ENCODE data around the gene ULK4. TPM values are rescaled to one million over a fixed set of nuclear protein-coding genes. Genes with fewer than 3 reads are reported as not detected.

ULK4 gene
- total and polyA plus RNA-seq, 9 of the 15 experiments (the other 6 are each of a cell fraction or from before 2014, with no cell fraction given) = 3.0 to 5.9 (median 3.5) TPM

DNA sequence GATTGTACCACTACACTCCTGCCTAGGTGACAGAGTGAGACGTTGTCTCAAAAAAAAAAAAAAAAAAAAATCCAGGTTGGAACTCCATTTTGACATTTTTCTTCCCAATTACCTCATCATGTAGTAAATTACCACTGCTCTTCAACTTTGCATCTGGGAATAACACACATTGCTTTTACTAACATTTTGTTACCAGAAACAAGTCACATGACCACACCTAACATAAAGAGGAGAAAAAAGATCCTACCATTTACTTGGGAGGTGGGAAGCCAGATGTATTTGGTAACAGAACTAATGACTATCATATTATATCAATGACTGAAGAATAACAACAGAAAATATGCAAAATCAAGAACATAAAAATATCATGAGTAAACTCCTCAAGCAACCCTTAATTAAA, 49.6 kb downstream of the ULK4 start:
- no TSS peak for BruUV-seq (replicated peaks)
- in situ Hi-C loops (cut with MboI) = loop anchor here (25.0 kb wide), 1 partner anchor 175 kb away; the partner anchor contains the start of gene TRAK1
- no peak for TF ChIP-seq TCF7 (IDR thresholded peaks at IDR 0.05; ENCODE audit: borderline replicate concordance)
- TF ChIP-seq PML (IDR thresholded peaks at IDR 0.05; ENCODE audit: low read length) = no peak
- TF ChIP-seq, protein P1, sequence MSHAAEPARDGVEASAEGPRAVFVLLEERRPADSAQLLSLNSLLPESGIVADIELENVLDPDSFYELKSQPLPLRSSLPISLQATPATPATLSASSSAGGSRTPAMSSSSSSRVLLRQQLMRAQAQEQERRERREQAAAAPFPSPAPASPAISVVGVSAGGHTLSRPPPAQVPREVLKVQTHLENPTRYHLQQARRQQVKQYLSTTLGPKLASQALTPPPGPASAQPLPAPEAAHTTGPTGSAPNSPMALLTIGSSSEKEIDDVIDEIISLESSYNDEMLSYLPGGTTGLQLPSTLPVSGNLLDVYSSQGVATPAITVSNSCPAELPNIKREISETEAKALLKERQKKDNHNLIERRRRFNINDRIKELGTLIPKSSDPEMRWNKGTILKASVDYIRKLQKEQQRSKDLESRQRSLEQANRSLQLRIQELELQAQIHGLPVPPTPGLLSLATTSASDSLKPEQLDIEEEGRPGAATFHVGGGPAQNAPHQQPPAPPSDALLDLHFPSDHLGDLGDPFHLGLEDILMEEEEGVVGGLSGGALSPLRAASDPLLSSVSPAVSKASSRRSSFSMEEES (CRISPR knock-in tag; IDR thresholded peaks at IDR 0.05) = peak; percentile 92
- 0 out of 2 replicates have a peak, but pooled peaks have one; percentile 23 for TF ChIP-seq TOE1 (IDR thresholded peaks at IDR 0.05; ENCODE audit: borderline replicate concordance)
- TF ChIP-seq TOE1 (CRISPR knock-in tag; IDR thresholded peaks at IDR 0.05; ENCODE audit: borderline replicate concordance, low read depth) = no peak
- no peak for TF ChIP-seq DDX20 (tag; IDR thresholded peaks at IDR 0.05; ENCODE audit: low read depth)
- TF ChIP-seq, protein P2, sequence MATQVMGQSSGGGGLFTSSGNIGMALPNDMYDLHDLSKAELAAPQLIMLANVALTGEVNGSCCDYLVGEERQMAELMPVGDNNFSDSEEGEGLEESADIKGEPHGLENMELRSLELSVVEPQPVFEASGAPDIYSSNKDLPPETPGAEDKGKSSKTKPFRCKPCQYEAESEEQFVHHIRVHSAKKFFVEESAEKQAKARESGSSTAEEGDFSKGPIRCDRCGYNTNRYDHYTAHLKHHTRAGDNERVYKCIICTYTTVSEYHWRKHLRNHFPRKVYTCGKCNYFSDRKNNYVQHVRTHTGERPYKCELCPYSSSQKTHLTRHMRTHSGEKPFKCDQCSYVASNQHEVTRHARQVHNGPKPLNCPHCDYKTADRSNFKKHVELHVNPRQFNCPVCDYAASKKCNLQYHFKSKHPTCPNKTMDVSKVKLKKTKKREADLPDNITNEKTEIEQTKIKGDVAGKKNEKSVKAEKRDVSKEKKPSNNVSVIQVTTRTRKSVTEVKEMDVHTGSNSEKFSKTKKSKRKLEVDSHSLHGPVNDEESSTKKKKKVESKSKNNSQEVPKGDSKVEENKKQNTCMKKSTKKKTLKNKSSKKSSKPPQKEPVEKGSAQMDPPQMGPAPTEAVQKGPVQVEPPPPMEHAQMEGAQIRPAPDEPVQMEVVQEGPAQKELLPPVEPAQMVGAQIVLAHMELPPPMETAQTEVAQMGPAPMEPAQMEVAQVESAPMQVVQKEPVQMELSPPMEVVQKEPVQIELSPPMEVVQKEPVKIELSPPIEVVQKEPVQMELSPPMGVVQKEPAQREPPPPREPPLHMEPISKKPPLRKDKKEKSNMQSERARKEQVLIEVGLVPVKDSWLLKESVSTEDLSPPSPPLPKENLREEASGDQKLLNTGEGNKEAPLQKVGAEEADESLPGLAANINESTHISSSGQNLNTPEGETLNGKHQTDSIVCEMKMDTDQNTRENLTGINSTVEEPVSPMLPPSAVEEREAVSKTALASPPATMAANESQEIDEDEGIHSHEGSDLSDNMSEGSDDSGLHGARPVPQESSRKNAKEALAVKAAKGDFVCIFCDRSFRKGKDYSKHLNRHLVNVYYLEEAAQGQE (IDR thresholded peaks at IDR 0.05; ENCODE audit: borderline replicate concordance) = no peak
- TF ChIP-seq, protein P2 (CRISPR knock-in tag; IDR thresholded peaks at IDR 0.05; ENCODE audit: low read depth) = no peak
- Histone ChIP-seq H3K79me2 (ENCODE audit: control insufficient read depth, insufficient read depth, low read length) (no peaks in the 10 kb centered on the region), H3K36me3 (ENCODE audit: control insufficient read depth, insufficient read depth, low read length) (no peaks in the 10 kb centered on the region), H3K4me1 (replicated peaks in 1 of 2; ENCODE audit: control insufficient read depth in 2 of 2, insufficient read depth in 2 of 2, low read length in 2 of 2) (no peaks in the 10 kb centered on the region), H3K9ac (ENCODE audit: insufficient read depth in 1 of 2, low read depth in 2 of 2, low read length in 2 of 2) (no peak overlapping the region), H3K9me1 (ENCODE audit: control insufficient read depth, insufficient read depth, low read length) (no peaks in the 10 kb centered on the region), H3K4me3 (no peak overlapping the region), H3K27me3 (ENCODE audit: control insufficient read depth in 2 of 2, insufficient read depth in 2 of 2, low read length in 2 of 2) (peaks cover 0 to 4% of the 10 kb centered on the region in 2 experiments; a peak in 1 of 5 replicates), H4K20me1 (replicated peaks; ENCODE audit: control insufficient read depth, insufficient read depth, low read length) (no peaks in the 10 kb centered on the region), H2AFZ (ENCODE audit: low read depth, low read length) (no peak overlapping the region), H3K4me2 (ENCODE audit: insufficient read depth, low read length) (no peak overlapping the region), H3K27ac (ENCODE audit: extremely low read depth, low read depth, low read length) (no peak overlapping the region), H3K9me3 (replicated peaks; ENCODE audit: control insufficient read depth, insufficient read depth, low read depth, low read length) (no peaks in the 10 kb centered on the region)
- FAIRE-seq = no peak
- WGBS (ENCODE audit: insufficient coverage, low coverage, missing lambda C conversion rate) = no CpG with 5 or more reads among the region's 1 CpG
- ChIA-PET CTCF (ENCODE audit: low intra/inter-chr PET ratio) (interaction anchor here (0.7 kb wide), 1 partner anchor 960 kb away, joined by 7 read pairs; no protein-coding TSS in a partner anchor), POLR2A (no interaction called here)
- intact Hi-C loops (cut with micrococcal nuclease) = no loop called here
- ATAC-seq = no peak
- no peak for DNase-seq (ENCODE audit: extremely low read depth in 1 of 4, low spot score in 3 of 4)

Data from K562 (cell line).